GM18858 (cell line): ENCODE measurements around the gene TPST2.

Experiments
- ATAC-seq: cut with Tn5 transposase; IDR thresholded peaks from one replicate; pipeline ENCODE4 v1.9.1; 2021; ENCODE audit not compliant: unreplicated experiment

Gene TPST2

DNA sequence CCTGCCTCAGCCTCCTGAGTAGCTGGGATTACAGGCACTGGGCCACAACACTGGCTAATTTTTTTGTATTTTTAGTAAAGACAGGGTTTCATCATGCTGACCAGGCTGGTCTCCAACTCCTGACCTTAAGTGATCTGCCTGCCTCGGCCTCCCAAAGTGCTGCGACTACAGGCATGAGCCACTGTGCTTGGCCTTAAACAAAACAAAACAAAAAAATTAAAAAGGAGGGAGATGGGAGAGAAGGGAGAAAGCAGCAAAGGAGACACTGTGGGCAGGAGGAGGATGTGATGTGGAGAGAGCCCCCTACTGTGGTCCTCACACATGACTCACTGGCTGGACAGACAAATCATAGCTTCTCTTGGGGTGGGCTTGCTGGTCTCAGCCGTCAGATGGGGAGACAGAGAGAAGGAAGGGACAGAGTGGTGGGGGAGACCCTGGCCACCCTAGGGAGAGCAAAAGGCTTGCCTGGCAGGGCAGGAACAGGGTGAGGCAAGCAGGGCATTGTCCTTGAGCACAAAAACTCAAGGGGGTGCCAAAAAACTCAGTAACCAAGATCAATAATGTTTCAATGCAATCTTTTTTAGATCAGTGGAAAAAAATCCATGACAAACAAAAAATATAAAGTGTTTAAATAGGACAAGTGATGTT, 31.6 kb downstream of the TPST2 start:
- no peak for ATAC-seq

DNA sequence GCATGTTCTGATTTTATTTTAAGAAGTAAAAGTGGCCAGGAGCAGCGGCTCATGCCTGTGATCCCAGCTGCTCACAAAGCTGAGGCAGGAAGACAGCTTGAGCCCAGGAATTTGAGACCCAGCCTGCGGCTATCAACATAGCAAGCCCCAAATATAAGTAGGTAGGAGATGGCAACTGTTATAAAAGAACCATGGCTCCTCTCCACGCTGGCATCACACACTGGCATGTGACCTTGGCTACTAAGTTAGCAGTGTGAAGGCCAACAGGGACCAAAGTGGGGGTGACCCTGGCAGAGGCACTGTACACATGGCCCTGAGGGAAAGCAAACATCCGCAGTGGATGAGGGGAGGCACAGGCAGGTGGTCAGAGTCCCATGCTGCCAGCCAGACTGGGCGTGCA, 33.0 kb downstream of the TPST2 start:
- no peak for ATAC-seq

DNA sequence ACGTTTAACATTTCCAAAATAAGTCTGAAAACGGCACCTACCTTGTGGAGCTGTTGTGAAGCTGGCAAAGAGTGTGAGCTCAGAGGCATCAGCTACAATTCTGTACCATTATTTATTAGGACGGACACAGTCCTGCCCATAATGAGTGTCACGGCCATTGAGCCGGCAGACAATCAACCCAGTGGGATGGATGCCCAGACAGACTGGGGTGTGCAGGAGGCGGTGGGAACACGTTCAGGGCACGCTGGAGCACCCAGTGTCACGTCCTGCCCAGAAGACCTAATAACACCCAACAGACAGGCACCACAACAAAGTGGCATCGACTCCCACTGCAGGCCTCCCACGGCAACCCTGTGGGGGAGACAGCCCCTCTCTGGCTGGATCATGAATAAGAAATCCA, 34.5 kb downstream of the TPST2 start:
- no peak for ATAC-seq

DNA sequence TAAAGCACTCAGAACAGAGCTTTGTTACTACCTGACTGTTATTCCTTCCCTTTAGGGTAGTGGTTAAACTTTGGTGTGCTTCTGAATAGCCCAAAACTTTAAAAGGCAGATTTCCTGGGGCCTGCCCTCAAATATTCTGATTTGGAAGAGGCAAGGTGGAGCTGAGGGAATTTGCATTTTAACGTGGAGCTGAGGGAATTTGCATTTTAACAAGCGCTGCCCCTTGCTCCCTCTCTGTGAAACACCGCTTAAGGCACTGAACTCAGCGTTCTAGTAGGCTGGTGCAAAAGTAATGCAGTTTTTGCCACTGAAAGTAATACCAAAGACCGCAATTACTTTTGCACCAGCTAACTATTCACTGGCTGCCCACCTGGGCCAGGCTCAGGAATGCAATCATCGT, 35.0 kb downstream of the TPST2 start:
- no peak for ATAC-seq

DNA sequence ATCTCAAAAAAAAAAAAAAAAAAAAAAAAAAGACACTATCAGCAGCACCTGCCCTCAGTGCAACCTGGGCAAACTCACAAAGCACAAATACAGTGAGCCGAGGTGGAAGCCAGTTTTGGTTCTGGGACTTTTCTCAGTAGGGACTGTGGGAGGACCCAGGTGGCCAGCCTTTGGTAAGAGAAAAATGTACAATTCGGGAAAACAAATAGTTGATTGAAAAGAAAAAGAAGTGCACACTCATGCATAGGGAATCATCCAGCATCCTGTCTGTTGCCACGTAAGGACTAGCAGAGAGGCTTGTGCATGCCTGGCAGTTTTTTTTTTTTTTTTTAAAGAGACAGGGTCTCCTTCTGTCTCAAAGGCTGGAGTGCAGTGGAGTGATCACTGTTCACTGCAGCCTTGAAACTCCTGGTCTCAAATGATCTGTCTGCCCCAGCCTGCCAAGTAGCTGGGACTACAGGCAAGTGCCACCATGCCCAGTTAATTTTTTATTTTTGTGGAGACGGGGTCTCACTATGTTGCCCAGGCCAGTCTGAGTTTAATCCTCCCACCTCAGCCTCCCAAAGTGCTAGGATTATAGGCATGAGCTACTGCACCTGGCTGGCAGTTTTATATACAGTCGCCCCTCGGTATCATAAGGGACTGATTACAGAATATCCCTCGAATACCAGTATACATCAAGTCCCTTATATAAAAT, 36.7 kb downstream of the TPST2 start:
- no peak for ATAC-seq

DNA sequence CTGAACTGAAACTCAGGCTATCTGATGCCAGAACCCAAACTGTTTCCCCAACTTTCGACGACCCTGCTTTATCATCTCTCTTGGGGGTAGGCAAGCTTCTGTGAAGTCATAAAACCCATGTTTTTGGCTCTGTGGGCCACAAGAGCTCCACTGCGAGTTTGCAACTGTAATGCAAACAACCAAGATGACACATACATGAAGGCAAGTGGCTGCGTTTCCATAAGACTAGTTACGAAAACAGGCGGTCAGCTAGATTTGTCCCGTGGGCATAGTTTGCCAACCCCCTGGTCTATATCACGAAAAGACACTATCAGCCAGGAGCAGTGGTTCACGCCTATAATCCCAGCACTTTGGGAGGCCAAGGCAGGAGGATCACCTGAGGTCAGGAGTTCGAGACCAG, 37.5 kb downstream of the TPST2 start:
- no peak for ATAC-seq

DNA sequence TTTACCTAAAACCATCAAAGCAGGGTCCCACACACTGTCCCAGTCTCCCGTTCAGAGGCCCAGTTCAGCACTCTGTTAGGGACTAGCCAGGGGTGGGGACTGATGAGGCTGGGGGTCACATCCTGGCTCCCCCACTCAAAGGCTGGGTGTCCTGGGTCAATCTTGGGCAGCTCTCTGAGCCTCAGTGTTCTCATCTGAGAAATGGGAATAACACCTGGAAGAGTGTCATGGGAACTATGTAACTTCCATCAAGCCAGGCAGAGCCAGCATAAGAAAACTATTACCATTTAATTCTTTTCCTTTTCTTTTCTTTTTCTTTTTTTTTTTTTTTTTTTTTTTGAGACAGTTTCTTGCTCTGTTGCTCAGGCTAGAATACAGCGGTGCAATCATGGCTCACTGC, 38.4 kb downstream of the TPST2 start:
- no peak for ATAC-seq

DNA sequence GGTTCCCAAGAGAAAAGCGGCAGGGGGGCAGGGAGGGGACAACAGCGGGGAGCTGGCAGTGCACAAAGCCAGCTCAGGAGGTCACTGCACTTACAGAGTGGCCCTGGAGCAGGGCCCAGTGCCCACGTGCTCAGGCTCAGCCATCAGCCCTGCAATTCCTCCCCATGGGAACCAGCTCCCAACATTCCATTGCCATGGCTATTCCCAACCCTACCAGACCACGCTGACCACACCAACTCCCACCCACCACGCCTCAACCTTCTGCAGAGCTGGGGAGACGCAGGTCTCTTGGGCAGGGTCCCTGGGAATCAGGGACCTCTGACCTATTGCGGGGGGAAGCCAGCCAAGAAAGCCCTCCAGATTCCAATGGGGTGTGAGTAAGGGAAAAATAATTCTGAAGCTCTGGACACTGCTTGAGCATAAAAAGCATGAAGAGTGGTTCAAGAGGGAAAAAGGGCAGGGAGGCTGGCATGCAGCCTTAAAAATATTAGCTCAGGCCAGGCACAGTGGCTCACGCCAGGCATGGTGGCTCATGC, 39.4 kb downstream of the TPST2 start:
- no peak for ATAC-seq

DNA sequence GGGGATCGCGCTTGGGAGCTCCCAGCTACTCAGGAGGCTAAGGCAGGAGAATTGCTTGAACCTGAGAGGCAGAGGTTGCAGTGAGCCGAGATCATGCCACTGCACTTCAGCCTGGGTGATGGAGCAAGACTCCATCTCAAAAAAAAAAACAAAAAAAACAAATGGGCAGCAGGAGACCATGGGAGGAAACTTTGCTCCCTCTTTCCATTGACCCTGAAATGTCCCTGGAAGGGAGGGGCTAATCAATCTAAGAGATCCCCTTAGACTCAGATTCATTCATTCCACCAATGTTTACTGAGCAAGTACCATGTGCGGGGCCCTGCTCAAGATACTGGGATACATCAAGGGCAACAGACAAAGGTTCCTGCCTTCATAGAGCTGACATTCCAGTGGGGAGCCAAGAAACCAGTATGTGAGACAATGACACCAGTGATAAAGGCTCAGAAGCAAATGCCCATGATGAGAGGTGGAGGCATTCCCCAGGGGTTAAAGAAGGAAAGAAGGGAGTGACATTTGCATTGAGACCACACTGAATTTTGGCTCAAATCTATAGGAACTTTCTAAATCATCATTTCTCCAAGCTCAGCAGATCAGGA, 39.9 kb downstream of the TPST2 start:
- no peak for ATAC-seq

DNA sequence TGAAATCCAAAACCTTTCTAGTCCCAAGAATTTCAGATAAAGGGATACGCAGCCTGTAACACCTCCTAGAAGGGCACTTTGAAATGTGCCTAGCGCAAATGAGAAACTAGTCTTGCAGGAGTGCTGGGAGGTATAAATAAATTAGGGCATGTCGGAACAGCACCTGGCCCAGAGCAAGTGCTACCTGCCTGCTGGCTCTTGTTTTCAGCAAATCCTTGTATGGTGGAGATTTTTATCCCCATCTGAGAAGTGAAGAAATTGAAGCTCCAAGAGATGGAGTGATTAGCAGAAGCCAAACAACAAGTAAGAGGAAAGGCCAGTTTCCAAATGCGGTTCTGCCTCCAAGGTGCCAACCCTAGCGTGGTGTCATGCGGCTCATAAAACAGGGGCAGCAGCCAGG, 40.9 kb downstream of the TPST2 start:
- ATAC-seq, result no peak

DNA sequence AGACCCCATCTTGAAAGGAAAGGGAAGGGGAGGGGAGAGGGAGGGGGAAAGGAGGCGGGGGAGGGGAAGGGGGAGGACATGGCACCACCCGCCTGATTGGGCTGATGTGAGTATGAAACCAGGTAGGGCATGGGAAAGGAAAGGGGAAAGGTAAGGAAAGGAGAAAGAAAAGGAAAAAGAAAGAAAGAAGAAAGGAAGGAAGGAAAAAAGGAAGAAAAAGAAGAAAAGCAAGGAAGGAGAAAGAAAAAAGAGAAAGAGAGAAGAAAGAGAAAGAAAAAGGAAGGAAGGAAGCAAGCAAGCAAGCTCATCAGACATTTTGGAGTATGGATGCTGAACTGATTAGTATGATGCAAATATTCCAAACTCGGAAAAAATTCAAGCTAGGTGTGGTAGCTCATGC, 41.6 kb downstream of the TPST2 start:
- no peak for ATAC-seq

DNA sequence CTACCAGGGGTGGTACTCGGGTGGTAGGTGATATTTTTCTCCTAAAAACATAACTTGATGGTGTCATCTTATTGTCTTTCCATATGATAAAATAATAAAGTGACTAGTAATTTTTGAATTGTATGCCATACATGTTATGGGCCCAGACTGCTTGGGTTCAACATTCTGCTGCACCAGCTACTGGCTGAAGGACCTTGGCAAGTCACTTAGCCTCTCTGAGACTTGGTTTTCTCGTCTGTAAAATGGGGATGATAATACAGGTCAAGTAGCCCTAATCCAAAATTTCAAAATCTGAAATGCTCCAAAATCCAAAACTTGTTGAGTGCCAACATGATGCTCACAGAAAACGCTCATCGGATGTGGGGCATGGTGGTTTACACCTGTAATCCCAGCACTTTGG, 42.1 kb downstream of the TPST2 start:
- ATAC-seq, result no peak

DNA sequence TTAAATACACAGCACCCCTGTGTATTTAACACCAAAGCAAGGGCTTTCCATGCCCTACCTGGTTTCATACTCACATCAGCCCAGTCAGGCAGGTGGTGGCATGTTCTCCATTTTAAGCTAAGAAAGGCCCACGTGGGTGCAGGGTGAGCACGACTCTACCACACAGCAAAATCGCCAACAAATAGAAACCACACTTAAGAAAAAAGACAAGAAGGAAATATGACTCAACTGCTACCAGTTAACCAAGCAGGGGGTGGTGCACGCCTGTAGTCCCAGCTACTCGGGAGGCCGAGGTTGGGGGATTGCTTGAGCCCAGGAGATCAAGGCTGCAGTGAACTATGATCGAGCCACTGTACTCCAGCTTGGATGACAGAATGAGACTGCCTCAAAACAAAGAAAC, 42.5 kb downstream of the TPST2 start:
- no peak for ATAC-seq

DNA sequence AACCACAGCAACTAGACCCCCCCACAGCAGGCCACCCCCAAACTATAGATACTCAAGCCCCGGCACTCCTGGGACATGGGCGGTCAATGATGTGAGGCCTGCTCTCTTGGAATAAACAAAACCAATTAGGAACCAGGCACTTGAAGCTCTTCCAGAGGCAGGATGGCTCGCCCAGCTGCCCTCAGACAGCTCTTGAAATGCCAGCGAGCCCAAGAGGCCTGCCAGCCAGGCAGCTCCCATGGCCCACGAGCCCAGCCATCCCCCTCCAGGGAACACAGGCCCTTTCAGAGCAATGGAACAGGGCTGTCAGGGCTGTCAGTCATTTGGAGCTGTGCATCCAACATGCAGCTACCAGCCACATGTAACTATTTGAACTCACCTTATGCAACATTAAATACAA, 43.6 kb downstream of the TPST2 start:
- ATAC-seq, result no peak

DNA sequence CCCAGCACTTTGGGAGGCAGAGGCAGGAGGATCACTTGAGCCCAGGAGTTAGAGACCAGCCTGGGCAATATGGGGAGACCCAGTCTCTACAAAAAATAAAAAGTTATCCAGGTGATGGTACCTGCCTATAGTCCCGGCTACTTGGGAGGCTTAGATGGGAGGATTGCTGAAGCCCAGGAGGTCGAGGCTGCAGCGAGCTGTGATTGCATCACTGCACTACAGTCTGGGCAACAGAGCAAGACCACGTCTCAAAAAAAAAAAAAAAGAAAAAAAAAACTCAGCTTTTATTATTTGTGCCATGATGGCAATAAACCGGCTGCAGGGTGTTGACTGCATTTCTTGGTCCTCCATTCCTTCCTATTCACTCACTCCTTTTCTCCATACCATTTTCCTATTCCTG, 44.1 kb downstream of the TPST2 start:
- ATAC-seq, result no peak

DNA sequence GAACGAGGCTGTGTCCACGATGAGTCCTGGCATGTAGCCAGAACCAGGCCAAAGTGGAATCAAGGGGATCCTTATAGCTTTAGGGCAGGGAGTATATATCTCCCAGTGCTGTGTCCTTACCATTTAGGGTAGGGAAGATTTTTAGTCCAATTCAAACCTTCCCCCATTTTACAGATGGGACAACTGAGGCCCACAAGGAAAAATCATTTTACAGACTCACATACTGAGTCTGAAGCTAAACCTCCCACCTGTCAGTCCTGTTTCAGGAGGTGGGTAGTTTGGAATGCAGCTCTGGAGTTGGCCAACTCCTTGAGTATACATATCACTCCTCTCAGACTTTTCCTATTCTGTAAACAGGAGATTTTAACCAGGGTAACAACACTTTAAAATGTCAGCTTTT, 44.5 kb downstream of the TPST2 start:
- ATAC-seq, result no peak

DNA sequence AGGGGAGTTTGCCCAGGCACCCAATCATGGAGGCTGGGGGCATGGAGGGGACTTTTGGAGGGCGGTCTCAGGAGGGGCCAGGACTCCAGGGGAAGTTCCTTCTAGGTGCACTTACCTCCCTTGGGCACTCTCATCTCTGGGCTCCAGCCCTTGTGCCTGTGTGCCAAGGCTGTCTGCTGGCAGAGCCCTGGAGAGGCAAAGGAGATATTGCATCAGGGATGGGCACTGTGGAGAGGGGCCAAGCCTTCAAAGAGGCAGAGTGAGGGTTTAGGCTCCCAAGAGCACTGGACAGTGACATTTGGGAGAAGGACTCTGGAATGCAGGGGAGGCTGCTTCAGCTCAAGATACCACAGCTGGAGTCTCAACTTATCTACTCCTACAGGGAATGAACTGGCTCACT, 45.4 kb downstream of the TPST2 start:
- ATAC-seq, result no peak

DNA sequence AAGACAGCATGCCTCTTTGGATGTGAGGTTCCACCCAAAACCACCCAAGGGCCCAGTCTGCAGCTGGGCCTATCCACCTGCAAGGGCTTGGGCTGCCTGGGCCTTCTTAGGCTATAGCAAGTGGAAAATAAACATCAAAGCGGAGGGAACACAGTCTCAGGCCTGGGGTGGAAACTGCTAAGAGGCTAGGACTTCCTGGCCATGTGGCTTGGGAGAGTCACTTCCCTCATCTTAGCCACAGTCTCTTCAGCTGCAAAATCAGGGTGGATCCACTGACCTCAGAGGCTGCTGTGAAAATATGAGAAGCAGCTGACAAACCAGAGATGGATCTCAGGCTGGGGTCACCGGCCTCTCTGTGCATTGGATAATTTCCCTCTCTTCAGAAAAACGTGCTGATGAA, 47.1 kb downstream of the TPST2 start:
- ATAC-seq, result no peak

DNA sequence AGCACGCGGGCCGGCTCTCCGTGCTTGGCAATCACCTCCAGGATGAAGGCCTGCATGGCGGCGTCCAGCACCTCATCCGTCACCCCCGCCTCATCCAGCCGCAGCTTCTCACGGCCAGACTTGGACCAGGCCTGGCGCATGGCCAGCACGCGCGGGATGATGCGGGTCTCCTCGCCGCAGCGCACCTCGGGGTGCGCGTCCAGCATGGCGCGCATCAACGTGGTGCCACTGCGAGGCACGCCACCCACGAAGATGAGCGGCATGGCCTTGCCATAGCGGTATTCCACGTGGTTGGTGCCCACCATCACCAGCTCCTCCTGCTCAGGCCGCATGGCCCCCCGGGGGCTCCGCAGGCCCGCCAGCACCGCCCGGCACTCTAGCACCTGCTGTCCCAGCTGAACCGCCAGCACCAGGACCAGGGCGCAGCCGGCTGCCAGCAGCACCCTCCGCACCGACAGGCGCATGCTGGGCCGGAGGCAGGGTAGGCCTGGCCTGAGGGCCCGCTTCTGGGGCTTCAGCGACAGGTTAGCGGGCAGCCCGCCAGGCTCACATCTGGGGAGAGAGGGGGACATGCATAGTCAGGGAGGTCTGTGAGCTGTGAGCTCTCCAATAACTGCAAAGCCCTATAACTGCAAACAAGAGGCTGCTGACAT, 48.6 kb downstream of the TPST2 start:
- no peak for ATAC-seq

DNA sequence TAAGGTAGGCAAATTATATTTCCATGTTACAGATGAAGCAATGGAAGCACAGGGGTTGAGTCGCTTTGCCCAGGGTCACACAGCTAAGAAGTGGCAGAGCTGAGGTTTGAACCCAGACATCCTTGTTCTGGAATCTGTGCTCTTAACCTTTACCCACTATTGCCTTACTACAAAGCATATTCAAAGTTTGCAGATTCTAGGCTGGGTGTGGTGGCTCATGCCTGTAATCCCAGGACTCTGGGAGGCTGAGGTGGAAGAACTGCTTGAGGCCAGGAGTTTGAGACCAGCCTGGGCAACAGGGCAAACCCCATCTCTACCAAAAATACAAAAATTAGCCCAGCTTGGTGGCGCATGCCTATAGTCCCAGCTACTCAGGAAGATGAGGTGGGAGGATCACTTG, 49.8 kb downstream of the TPST2 start:
- ATAC-seq, result no peak

DNA sequence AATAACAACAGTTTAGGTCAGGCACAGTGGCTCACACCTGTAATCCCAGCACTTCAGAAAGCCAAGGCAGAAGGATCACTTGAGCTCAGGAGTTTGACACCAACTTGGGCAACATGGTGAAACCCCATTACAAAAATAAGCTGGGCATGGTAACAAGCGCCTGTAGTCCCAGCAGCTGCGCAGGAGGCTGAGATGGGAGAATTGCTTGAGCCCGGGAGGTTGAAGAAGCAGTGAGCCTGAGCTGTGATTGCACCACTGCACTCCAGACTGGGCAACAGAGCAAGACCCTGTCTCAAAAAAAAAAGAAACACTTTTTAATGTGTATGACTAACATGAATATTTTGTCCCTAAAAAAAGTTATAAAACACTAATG, 53.2 kb downstream of the TPST2 start:
- ATAC-seq, result no peak
